GM18873 (cell line): ENCODE results near the gene CCNDBP1.
"Not testable (repeated sequence)": the region's sequence is repeated elsewhere in the genome, so short reads cannot be mapped to it uniquely, and the experiment has no call there.

Experiments
- ATAC-seq: cut with Tn5 transposase; IDR thresholded peaks from one replicate; pipeline ENCODE4 v1.9.1; 2021; ENCODE audit warnings: mild to moderate bottlenecking, moderate library complexity, moderate number of reproducible peaks; ENCODE audit not compliant: unreplicated experiment, low FRiP score

The CCNDBP1 gene

GRCh38 chr15:43214169-43214568 is 29.0 kb downstream of the CCNDBP1 start:
- no peak for ATAC-seq

GRCh38 chr15:43214592-43215295 is 29.5 kb downstream of the CCNDBP1 start:
- ATAC-seq = no peak

GRCh38 chr15:43215961-43216360 is 30.8 kb downstream of the CCNDBP1 start:
- no peak for ATAC-seq

- ATAC-seq = no peak
Measured at GRCh38 chr15:43218908-43219706, 33.9 kb downstream of the CCNDBP1 start.

- no peak for ATAC-seq
Measured at GRCh38 chr15:43219929-43220928, 35.0 kb downstream of the CCNDBP1 start.

- no peak for ATAC-seq
Measured at GRCh38 chr15:43220991-43221403, 35.8 kb downstream of the CCNDBP1 start, which contains the start of gene EPB42. Gene EPB42, minus strand, starts transcription at chr15:43221018. Its CDS starts 193 bp downstream, at chr15:43220825.

- ATAC-seq = no peak
Measured at GRCh38 chr15:43221422-43221821, 36.2 kb downstream of the CCNDBP1 start.

GRCh38 chr15:43225201-43225949 is 40.2 kb downstream of the CCNDBP1 start:
- ATAC-seq = no peak

- not testable (repeated sequence) for ATAC-seq
Measured at GRCh38 chr15:43225950-43226255, 40.7 kb downstream of the CCNDBP1 start.

- ATAC-seq = no peak
Measured at GRCh38 chr15:43226436-43227305, 41.5 kb downstream of the CCNDBP1 start.

- ATAC-seq = no peak
Measured at GRCh38 chr15:43229977-43230376, 44.8 kb downstream of the CCNDBP1 start.

GRCh38 chr15:43230640-43231115 is 45.5 kb downstream of the CCNDBP1 start:
- ATAC-seq = no peak

GRCh38 chr15:43232289-43232874 is 47.2 kb downstream of the CCNDBP1 start:
- no peak for ATAC-seq

GRCh38 chr15:43235536-43235935 is 50.3 kb downstream of the CCNDBP1 start:
- ATAC-seq = no peak

- ATAC-seq = no peak
Measured at GRCh38 chr15:43237842-43238470, 52.8 kb downstream of the CCNDBP1 start.

GRCh38 chr15:43238671-43239131 is 53.5 kb downstream of the CCNDBP1 start:
- no peak for ATAC-seq

- ATAC-seq = no peak
Measured at GRCh38 chr15:43239732-43240491, 54.7 kb downstream of the CCNDBP1 start.
